Adrenal gland (tissue), 5 donors: ENCODE data around the gene EEF1AKMT4.

Source experiments
- POLR2A ChIP-seq, 2 donors: fragments of 450-650 bp; IDR thresholded peaks; one replicate each; pipeline ENCODE4 v1.6.1; 2017; ENCODE audit warnings: antibody characterized with exemption in 2 of 2, mild to moderate bottlenecking in 2 of 2, moderate library complexity in 1 of 2
- TF ChIP-seq, protein P1 (sequence below), 6 experiments: fragments of 450-650 bp in 4 of 6; fragments of 200-600 bp in 2 of 6; sonication (generic) in 1 of 6; IDR thresholded peaks; 1 replicate in 5 of 6; 2 replicates in 1 of 6; pipeline versions ENCODE4 v1.5.1 to v1.8.0; 2016 to 2021; ENCODE audit warnings: antibody characterized with exemption in 6 of 6, mild to moderate bottlenecking in 2 of 6, moderate library complexity in 1 of 6
- donor health status: DM: no; HTN: no; CAD: no.

DNA sequence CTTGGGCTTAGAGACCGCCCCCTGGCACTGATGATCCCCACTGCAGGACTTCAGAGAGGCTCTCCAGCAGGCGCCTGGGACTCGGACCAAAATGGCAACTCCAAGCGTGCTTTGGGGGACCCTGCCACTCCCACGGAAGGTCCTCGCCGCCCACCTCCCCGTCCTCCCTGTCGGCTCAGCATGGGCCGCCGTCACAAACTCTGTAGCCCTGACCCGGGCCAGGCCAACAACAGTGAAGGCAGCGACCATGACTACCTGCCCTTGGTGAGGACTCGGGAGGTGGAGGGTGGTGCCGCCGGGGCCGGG is 8.4 kb upstream of the EEF1AKMT4 start:
- TF ChIP-seq, protein P1, sequence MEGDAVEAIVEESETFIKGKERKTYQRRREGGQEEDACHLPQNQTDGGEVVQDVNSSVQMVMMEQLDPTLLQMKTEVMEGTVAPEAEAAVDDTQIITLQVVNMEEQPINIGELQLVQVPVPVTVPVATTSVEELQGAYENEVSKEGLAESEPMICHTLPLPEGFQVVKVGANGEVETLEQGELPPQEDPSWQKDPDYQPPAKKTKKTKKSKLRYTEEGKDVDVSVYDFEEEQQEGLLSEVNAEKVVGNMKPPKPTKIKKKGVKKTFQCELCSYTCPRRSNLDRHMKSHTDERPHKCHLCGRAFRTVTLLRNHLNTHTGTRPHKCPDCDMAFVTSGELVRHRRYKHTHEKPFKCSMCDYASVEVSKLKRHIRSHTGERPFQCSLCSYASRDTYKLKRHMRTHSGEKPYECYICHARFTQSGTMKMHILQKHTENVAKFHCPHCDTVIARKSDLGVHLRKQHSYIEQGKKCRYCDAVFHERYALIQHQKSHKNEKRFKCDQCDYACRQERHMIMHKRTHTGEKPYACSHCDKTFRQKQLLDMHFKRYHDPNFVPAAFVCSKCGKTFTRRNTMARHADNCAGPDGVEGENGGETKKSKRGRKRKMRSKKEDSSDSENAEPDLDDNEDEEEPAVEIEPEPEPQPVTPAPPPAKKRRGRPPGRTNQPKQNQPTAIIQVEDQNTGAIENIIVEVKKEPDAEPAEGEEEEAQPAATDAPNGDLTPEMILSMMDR (IDR thresholded peaks at IDR 0.05): no peak
- TF ChIP-seq POLR2A (IDR thresholded peaks at IDR 0.05): no peak
